H9 (cell line): ENCODE measurements around the gene CNDP1. TPM values are rescaled to one million over a fixed set of nuclear protein-coding genes. Genes with fewer than 3 reads are reported as not detected.

Experiments used
- DNase-seq: peaks from one replicate; pipeline ENCODE4 v3.0.0-alpha.2; 2017
- H2AFZ ChIP-seq: one replicate; pipeline ENCODE4 v1.6.1; 2013; ENCODE audit warnings: mild to moderate bottlenecking, low read length, control low read depth, moderate library complexity
- H2AK5ac ChIP-seq: 2 replicates; pipeline ENCODE4 v1.6.1; 2013; ENCODE audit warnings: low read length, control low read depth, mixed read lengths; ENCODE audit not compliant: insufficient read length
- H2BK120ac ChIP-seq: one replicate; pipeline ENCODE4 v1.6.1; 2013; ENCODE audit warnings: low read depth, mild to moderate bottlenecking, low read length, control low read depth, inconsistent platforms; ENCODE audit not compliant: poor library complexity, severe bottlenecking
- H2BK12ac ChIP-seq: 2 replicates; pipeline ENCODE4 v1.6.1; 2013; ENCODE audit warnings: low read length, control low read depth, mixed read lengths, low read depth; ENCODE audit not compliant: insufficient read length
- H2BK15ac ChIP-seq: 2 replicates; pipeline ENCODE4 v1.6.1; 2013; ENCODE audit warnings: low read depth, low read length, control low read depth
- H2BK20ac ChIP-seq: one replicate; pipeline ENCODE4 v1.6.1; 2013; ENCODE audit warnings: low read depth, mild to moderate bottlenecking, low read length, control low read depth, inconsistent platforms; ENCODE audit not compliant: poor library complexity, severe bottlenecking
- H2BK5ac ChIP-seq: 2 replicates; pipeline ENCODE4 v1.6.1; 2013; ENCODE audit warnings: low read length, control low read depth, mixed read lengths; ENCODE audit not compliant: insufficient read length
- H3K14ac ChIP-seq: 2 replicates; pipeline ENCODE4 v1.6.1; 2013; ENCODE audit warnings: low read length, control low read depth; ENCODE audit not compliant: insufficient read depth
- H3K18ac ChIP-seq: 2 replicates; pipeline ENCODE4 v1.6.1; 2013; ENCODE audit warnings: low read depth, mild to moderate bottlenecking, mixed read lengths, low read length, control low read depth; ENCODE audit not compliant: insufficient read length
- H3K23ac ChIP-seq: 2 replicates; pipeline ENCODE4 v1.6.1; 2013; ENCODE audit warnings: low read length, control low read depth, mixed read lengths, low read depth; ENCODE audit not compliant: insufficient read length
- H3K23me2 ChIP-seq: 2 replicates; pipeline ENCODE4 v1.6.1; 2013; ENCODE audit warnings: low read depth, mild to moderate bottlenecking, mixed read lengths, low read length, control low read depth; ENCODE audit not compliant: insufficient read length, poor library complexity, severe bottlenecking
- H3K27ac ChIP-seq: 2 replicates; pipeline ENCODE4 v1.5.1; 2013; ENCODE audit warnings: low read length, control low read depth, mixed read lengths, low read depth; ENCODE audit not compliant: insufficient read length
- H3K27me3 ChIP-seq: 2 replicates; pipeline ENCODE4 v1.6.1; 2013; ENCODE audit warnings: low read length, control low read depth, inconsistent platforms; ENCODE audit not compliant: insufficient read depth
- H3K4ac ChIP-seq: 2 replicates; pipeline ENCODE4 v1.6.1; 2013; ENCODE audit warnings: low read depth, mild to moderate bottlenecking, control low read depth, inconsistent platforms, low read length, moderate library complexity
- H3K4me1 ChIP-seq: 2 replicates; pipeline ENCODE4 v1.6.1; 2013; ENCODE audit warnings: low read length, control low read depth, inconsistent platforms; ENCODE audit not compliant: insufficient read depth
- H3K4me2 ChIP-seq: 2 replicates; pipeline ENCODE4 v1.6.1; 2013; ENCODE audit warnings: low read length, control low read depth, mixed read lengths; ENCODE audit not compliant: insufficient read length, insufficient read depth
- H3K56ac ChIP-seq: 2 replicates; pipeline ENCODE4 v1.6.1; 2013; ENCODE audit warnings: low read depth, mild to moderate bottlenecking, mixed read lengths, low read length, control low read depth; ENCODE audit not compliant: insufficient read length
- H3K79me1 ChIP-seq: 2 replicates; pipeline ENCODE4 v1.6.1; 2013; ENCODE audit warnings: low read depth, mild to moderate bottlenecking, moderate library complexity, low read length, control low read depth, inconsistent platforms; ENCODE audit not compliant: insufficient read depth, poor library complexity, severe bottlenecking
- H3K79me2 ChIP-seq: 2 replicates; pipeline ENCODE4 v1.6.1; 2013; ENCODE audit warnings: low read length, control low read depth, inconsistent platforms; ENCODE audit not compliant: insufficient read depth
- H3K9ac ChIP-seq: 2 replicates; pipeline ENCODE4 v1.6.1; 2013; ENCODE audit warnings: low read length, control low read depth, mixed read lengths; ENCODE audit not compliant: insufficient read length; ENCODE audit errors: extremely low read depth
- H3K9me3 ChIP-seq: one replicate; pipeline ENCODE4 v1.6.1; 2013; ENCODE audit warnings: low read depth, low read length, inconsistent platforms; ENCODE audit not compliant: control insufficient read depth
- H3T11ph ChIP-seq: one replicate; pipeline ENCODE4 v1.6.1; 2013; ENCODE audit warnings: mild to moderate bottlenecking, low read length, control low read depth, inconsistent platforms
- H4K20me1 ChIP-seq: one replicate; pipeline ENCODE4 v1.6.1; 2013; ENCODE audit not compliant: control insufficient read depth, insufficient read length, insufficient read depth
- H4K5ac ChIP-seq: 2 replicates; pipeline ENCODE4 v1.6.1; 2013; ENCODE audit warnings: low read depth, mild to moderate bottlenecking, mixed read lengths, low read length, control low read depth; ENCODE audit not compliant: insufficient read length
- H4K8ac ChIP-seq: replicated peaks from 2 replicates; pipeline ENCODE4 v1.6.1; 2013; ENCODE audit warnings: low read length, control low read depth, mixed read lengths, low read depth; ENCODE audit not compliant: insufficient read length
- H4K91ac ChIP-seq: 2 replicates; pipeline ENCODE4 v1.6.1; 2013; ENCODE audit warnings: low read depth, mild to moderate bottlenecking, moderate library complexity, mixed read lengths, low read length, control low read depth; ENCODE audit not compliant: insufficient read length
- H3K27ac Mint-ChIP-seq, 3 experiments: 2 replicates in 2 of 3; 3 replicates in 1 of 3; pipeline ENCODE4 v1.8.0; 2020 to 2021; ENCODE audit warnings: mixed read lengths in 3 of 3, mild to moderate bottlenecking in 1 of 3, moderate library complexity in 1 of 3
- H3K27me3 Mint-ChIP-seq: 2 replicates; pipeline ENCODE4 v1.8.0; 2021; ENCODE audit warnings: low read depth, mild to moderate bottlenecking, moderate library complexity, mixed read lengths
- H3K36me3 Mint-ChIP-seq, 3 experiments: 2 replicates in 2 of 3; 3 replicates in 1 of 3; pipeline ENCODE4 v1.8.0; 2020 to 2021; ENCODE audit warnings: low read depth in 3 of 3, mixed read lengths in 3 of 3; ENCODE audit not compliant: insufficient read depth in 1 of 3
- H3K4me1 Mint-ChIP-seq, 2 experiments: 2 replicates each; pipeline ENCODE4 v1.8.0; 2020; ENCODE audit warnings: mixed read lengths in 2 of 2
- H3K4me3 Mint-ChIP-seq, 2 experiments: 2 replicates in 1 of 2; 3 replicates in 1 of 2; pipeline ENCODE4 v1.8.0; 2020 to 2021; ENCODE audit warnings: mild to moderate bottlenecking in 2 of 2, mixed read lengths in 2 of 2, moderate library complexity in 1 of 2
- H3K9me3 Mint-ChIP-seq, 2 experiments: 2 replicates in 1 of 2; 3 replicates in 1 of 2; pipeline ENCODE4 v1.8.0; 2020; ENCODE audit warnings: mild to moderate bottlenecking in 2 of 2, mixed read lengths in 2 of 2, moderate library complexity in 1 of 2
- CTCF ChIP-seq: fragments of 200-600 bp; sonication (generic); conservative IDR thresholded peaks from 3 replicates; pipeline ENCODE4 v1.8.0; 2021; ENCODE audit warnings: antibody characterized with exemption, mild to moderate bottlenecking
- WGBS: extraction: QIAGEN DNeasy Blood & Tissue Kit; methylation state at CpG from one replicate; pipeline ENCODE4 v1.1.7; 2013; ENCODE audit warnings: missing lambda C conversion rate, low lambda C conversion rate, mixed read lengths; ENCODE audit not compliant: insufficient read length; ENCODE audit errors: extremely low coverage; 5-methylcytosine and 5-hydroxymethylcytosine counted together
- total RNA-seq: library from RNA; stranded (reverse); gene quantifications from 2 replicates; pipeline ENCODE4 v1.2.1, GENCODE V29; 2021

Gene CNDP1
- total RNA-seq, 1 experiment from 2014 or later: not detected

- Histone ChIP-seq H3K9ac (no peak overlapping the region), H3K14ac (no peak overlapping the region), H2AK5ac (no peak overlapping the region), H3T11ph (no peak overlapping the region), H2BK15ac (no peak overlapping the region), H4K5ac (no peak overlapping the region), H3K27ac (no peak overlapping the region), H2AFZ (no peak overlapping the region), H3K23me2 (no peaks in the 10 kb centered on the region), H2BK12ac (no peak overlapping the region), H4K20me1 (no peaks in the 10 kb centered on the region), H3K79me1 (no peaks in the 10 kb centered on the region), H3K9me3 (no peaks in the 10 kb centered on the region), H3K56ac (no peak overlapping the region), H2BK5ac (no peak overlapping the region), H3K18ac (no peak overlapping the region), H3K79me2 (no peaks in the 10 kb centered on the region), H3K4ac (no peak overlapping the region), H4K91ac (no peak overlapping the region), H4K8ac (no peak overlapping the region), H2BK120ac (no peak overlapping the region), H3K23ac (no peak overlapping the region), H3K4me2 (no peak overlapping the region), H3K27me3 (no peaks in the 10 kb centered on the region), H2BK20ac (no peak overlapping the region), H3K4me1 (no peaks in the 10 kb centered on the region)
- Mint-ChIP-seq H3K27me3 (no peaks in the 10 kb centered on the region; the same call in none of the 2 replicates), H3K36me3 (peaks cover 8 to 15% (median 9%) of the 10 kb centered on the region in 3 experiments), H3K9me3 (peaks cover 25 to 27% of the 10 kb centered on the region in 2 experiments), H3K4me1 (no peaks in the 10 kb centered on the region), H3K4me3 (no peak overlapping the region), H3K27ac (no peak overlapping the region)
- no peak for TF ChIP-seq CTCF
- DNase-seq: no peak
- WGBS: no CpG with 5 or more reads among the region's 4 CpGs
Measured at GRCh38 chr18:74562131-74562730, 27.9 kb downstream of the CNDP1 start.
